Urothelium cell line (cell line): Measurements from ENCODE around the gene CLPTM1L.
A peak's percentile ranks its signal among the peaks of the same experiment; 100 is the strongest.
"Not testable (repeated sequence)": the region's sequence is repeated elsewhere in the genome, so short reads cannot be mapped to it uniquely, and the experiment has no call there.

Experiments
- DNase-seq: peaks from one replicate; pipeline ENCODE4 v3.0.0; 2011; ENCODE audit warnings: low spot score, mixed read lengths
- FAIRE-seq: peaks from 2 replicates; lab custom pipeline; 2011; peaks lifted over from hg19 to GRCh38; lab: Jason Lieb, UNC

Gene CLPTM1L

DNA sequence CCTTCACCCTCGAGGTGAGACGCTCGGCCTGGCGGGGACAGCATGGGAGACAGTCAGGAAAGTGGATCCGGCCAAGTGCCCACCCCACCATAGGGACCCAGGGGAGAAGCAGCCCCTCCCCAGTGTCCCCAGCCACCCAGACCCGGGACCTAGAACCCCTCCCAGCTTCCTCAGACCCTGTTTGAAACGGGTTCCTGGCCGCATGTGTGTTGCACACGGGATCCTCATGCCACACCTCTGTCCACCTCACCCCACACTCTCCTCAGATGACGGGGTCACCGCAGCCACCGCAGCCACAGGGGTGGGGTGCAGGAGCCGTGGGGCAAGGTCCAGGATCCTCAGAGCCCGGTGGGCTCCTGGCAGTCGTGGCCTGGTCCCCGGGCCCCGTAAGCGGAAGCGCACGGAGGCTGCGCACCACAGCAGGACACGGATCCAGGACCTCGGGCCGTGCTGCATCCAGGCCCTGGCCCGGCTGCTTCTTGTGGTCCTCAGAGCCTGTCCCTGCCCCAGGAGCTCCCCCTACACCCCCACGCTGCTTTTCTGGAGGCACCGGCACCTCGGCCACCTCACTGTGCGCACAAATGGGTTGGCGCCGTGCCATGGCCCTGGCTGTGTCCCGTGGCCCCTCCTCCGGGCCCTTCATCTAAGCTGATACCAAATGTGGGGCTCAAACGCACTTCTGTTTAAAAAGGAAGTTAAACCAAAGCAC is 65.3 kb downstream of the CLPTM1L start:
- DNase-seq (no peak), FAIRE-seq (no peak)

DNA sequence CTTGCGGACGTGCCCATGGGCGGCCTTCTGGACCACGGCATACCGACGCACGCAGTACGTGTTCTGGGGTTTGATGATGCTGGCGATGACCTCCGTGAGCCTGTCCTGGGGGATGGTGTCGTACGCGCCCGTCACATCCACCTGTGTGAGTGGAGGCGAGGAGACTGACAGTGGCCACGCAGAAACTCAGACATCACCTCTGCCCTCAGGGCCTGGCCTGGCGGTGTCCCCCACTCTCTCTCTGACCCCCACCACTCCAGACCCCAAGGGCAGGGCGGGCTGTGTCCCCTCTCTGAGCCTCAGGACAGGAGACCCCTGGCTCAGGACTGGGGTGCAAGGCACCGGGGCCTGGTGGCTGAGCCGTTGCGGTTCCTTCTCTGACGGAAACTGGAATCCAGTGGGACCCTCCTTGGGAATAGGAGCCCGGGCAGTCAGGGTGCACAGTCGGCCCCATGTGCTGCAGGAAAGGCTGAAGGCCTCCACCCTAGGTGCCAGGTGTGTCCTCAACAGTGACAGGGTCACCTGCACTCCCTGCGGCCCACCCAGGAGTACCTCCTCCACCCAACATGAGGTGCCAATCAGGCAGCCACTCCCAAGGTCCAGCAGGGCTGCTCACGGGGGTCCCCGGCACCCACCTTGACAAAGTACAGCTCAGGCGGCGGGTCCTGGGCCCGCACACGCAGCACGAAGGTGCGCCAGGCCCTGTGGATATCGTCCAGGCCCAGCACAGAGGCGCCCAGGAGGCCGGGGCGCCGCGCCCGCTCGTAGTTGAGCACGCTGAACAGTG is 66.0 kb downstream of the CLPTM1L start:
- DNase-seq (no peak), FAIRE-seq (no peak)

- FAIRE-seq (peak; percentile 98), DNase-seq (no peak)
These were observed 66.7 kb downstream of the CLPTM1L start for GRCh38 chr5:1278216-1278615.

GRCh38 chr5:1277781-1278180 is 67.1 kb downstream of the CLPTM1L start:
- FAIRE-seq (no peak), DNase-seq (no peak)

DNA sequence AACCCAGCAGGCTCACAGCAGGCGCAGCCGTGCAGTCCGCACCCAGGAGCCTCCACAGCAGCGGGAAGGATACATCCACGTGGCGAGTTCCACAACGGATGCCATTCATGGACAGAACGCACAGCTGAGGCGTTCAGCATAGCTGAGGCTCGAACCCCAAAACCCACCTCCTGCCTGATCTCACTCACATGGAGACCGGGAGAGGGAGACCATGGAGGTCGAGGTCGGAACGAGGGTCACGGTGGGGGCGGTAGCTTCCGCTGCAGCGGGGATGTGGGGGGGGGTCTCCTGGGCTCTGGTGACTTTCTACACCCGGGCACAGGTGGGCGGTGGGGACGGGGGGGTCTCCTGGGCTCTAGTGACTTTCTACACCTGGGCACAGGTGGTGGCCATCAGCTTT is 67.6 kb downstream of the CLPTM1L start:
- DNase-seq: no peak
- no peak for FAIRE-seq

DNA sequence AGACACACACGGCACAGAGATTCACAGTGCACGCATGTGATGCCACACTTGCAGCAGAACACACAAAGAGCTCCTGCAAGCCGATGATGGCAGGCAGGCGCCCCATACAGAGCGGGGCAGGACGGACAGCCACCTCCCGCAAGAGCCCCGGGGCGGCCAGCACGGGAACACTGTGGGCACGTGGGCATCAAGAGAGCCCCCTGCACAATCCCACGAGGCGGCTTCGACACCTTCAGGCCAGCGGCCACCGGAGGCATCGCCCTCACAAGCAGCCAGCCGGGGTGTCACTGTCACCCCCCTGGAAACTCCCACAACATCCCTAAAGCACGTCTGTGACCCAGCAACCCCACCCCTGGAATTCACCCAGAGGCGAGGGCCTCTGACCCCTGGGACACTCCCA is 68.0 kb downstream of the CLPTM1L start:
- no peak for FAIRE-seq

GRCh38 chr5:1275397-1276391 is 69.2 kb downstream of the CLPTM1L start:
- not testable (repeated sequence) for FAIRE-seq, DNase-seq

More for the DNA sequence above, 68.0 kb downstream of the CLPTM1L start:
- no peak for DNase-seq

DNA sequence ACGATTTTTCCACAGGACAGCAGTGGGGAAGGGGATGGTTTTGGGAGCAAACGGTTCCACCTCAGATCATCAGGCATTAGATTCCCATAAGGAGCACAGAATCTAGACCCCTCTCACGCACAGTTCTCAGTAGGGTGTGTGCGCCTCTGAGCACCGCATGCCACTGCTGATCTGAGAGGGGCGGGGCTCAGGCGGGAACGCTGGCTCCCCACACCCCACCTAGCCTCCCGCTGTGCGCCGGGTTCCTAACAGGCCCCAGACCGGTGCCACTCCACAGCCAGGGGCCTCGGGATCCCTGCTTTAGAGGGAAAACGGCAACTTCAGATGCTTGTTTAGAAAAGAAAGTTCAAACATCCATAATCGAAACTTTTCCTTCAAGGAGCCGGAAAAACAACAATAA is 70.4 kb downstream of the CLPTM1L start:
- DNase-seq (no peak), FAIRE-seq (no peak)

DNA sequence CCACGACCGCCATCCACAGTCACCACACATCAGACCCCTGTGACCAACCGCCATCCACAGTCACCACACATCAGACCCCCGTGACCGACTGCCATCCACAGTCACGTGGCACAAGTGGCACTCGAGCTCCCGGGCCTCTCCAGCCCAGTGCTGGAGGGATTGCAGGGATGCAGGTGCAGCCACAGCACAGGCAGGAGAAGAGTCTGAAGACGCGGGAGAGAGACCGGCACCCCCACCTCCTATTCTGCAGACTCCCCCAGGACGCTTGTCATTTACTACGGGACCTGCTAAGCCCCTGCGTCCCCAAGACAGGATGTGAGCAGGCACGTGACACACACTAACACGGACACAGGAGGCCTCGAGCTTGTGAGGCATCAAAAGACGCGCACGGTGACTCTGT is 71.2 kb downstream of the CLPTM1L start:
- DNase-seq (no peak), FAIRE-seq (no peak)

- no peak for FAIRE-seq
- no peak for DNase-seq
These were observed 72.7 kb downstream of the CLPTM1L start for GRCh38 chr5:1272201-1272600.

GRCh38 chr5:1270933-1271914 is 73.7 kb downstream of the CLPTM1L start:
- no peak for DNase-seq
- FAIRE-seq: no peak

DNA sequence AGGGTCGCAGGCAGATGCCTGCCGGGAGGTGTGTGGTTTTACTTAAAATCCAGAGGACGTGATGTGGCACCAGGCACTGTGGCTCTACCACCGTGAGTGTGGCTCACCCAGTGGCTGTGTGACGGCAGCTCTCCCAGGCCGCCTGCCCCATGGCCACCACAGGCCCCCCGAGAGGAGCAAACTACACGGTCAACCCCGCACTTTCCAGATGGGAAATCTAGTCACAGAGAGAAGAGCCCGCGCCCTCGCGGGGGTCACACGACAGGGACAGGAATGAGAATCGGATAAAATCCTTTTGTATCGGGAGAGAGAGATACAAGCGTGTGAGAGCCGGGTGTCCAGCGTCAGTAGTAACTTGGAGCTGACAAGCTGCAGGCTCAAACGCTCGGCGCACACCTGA is 74.5 kb downstream of the CLPTM1L start:
- FAIRE-seq (no peak), DNase-seq (no peak)

DNA sequence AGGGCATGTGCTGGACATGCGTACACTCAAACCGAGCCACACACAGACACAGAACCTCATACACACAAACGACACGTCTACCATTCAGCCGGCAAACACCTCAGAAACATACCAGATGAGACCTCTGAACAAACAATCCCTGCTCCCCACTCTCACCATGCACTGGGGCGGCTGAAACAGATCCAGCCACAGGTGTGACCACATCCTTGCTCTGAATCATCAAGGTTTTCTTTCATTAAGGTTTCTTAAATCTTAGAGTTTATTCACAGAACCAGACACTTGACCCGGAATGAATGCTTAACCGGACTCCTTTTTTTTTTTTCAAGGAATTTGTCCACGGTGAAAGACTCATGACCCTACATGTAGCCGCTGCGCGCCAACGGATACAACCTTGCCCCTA is 76.2 kb downstream of the CLPTM1L start:
- DNase-seq: peak; percentile 60
- peak; percentile 44 for FAIRE-seq

DNA sequence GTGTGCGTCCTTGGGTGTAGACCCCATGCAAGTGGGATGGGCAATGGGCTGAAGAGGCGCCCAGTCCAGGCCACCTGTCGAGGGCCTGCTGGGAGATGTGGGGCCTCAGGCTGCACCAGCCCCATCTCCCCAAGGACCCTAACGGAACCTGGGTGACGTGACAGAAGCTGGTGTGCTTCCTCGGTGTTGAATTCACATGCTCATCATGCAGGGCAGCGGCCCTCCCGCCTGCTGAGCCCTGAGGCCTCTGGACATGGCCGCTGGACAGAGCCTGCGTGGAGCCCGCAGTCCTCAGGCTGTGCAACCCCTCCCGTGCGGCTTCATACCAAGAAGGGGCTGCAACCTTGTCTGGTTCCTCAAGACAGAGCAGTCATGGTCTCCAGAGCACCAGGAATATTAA is 76.8 kb downstream of the CLPTM1L start:
- FAIRE-seq (peak; percentile 37), DNase-seq (no peak)
